CD4-positive, alpha-beta T cell treated with Interleukin-4 for 4 hours (primary cell): Measurements from ENCODE around the gene CLEC12A.
"Not testable (repeated sequence)": the region's sequence is repeated elsewhere in the genome, so short reads cannot be mapped to it uniquely, and the experiment has no call there.

ENCODE experiments used
- DNase-seq: peaks from one replicate; pipeline ENCODE4 v3.0.0-alpha.2; 2020

Gene CLEC12A

DNA sequence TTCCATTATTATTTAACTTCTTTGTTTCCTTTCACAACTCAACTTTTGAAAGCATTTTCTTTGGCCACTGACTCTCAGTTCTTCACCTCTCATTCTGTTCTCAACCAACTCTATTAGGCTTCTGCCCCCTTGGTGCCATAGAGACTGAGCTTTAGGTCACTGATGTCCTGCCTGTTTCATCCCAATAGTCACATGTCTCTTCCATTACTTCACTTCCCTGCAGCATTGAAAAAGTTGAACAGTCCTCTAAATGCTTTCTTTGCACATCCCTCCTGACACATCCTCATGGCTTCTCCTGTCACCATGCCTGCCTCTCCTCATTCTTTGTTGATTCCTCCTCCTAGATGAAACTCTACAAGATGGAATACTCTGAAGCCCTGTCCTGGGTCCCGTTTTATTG lies 2.7 kb downstream of the CLEC12A start:
- DNase-seq, result no peak

GRCh38 chr12:9974731-9975130 lies 3.5 kb downstream of the CLEC12A start:
- DNase-seq, result not testable (repeated sequence)

DNA sequence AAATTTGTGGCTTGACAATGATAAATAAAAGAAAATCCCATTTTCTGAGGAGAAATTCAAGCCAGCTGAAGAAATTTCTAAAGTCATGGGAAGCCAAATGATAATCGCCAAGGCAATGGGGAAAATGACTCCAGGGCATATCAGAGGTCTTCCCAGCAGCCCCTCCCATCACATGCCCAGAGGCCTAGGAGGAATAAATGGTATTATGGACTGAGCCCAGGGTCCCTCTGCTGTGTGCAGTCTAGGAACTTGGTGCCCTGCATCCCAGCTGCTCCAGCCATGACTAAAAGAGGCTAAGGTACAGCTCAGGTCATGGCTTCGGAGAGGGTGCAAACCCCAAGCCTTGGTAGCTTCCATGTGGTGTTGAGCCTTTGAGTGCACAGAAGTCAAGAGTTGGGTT lies 4.4 kb downstream of the CLEC12A start:
- DNase-seq, result no peak

DNA sequence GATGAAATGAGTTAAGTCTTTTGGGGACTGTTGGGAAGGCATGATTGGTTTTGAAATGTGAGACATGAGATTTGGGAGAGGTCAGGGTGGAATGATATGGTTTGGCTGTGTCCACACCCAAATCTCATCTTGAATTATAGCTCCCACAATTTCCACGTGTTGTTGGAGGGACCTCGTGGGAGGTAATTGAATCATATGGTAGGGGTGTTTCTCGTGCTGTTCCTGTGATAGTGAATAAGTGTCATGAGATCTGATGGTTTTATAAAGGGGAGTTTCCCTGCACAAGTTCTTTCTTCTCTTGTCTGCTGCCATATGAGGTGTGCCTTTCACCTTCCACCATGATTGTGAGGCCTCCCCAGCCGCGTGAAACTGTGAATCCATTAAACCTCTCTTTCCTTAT lies 5.4 kb downstream of the CLEC12A start:
- not testable (repeated sequence) for DNase-seq

DNA sequence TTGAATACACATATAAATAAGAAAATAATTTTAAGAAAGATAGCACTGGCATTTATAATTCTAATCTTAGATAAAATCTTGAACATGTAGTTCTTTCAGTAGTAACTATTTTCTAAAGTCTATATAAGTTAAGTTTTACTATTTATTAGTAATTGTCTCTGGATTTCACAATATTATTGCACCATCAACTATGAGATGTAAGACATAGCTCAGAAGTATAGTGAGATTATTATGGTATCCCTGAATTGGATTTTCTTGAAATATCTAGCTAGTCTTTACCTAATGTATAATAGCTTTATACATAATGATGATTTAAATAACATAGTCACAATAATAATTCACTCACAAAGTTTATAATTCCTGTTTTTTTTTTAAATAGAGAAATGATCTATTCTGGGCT lies 6.7 kb downstream of the CLEC12A start:
- no peak for DNase-seq

DNA sequence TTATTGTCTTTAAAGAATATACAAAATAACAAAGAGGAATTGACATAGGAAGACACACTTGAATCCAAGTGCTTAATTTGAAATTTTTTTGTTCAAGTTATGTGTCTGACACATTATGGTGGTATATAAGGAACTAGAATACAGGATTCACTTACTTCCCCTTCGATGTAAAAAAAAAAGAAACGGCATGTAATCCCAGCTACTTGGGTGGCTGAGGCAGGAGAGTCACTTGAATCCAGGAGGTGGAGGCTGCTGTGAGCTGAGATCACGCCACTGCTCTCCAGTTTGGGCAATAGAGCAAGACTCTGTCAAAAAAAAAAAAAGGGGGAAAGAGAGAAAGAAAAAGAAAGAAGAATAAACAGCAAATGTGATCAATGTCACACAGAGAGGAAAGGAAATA lies 8.9 kb downstream of the CLEC12A start:
- no peak for DNase-seq

GRCh38 chr12:9991876-9992275 lies 20.7 kb downstream of the CLEC12A start:
- no peak for DNase-seq

- no peak for DNase-seq
Measured at GRCh38 chr12:9992296-9992695, 21.1 kb downstream of the CLEC12A start.

GRCh38 chr12:9999016-9999415 lies 27.8 kb downstream of the CLEC12A start, which contains the start of gene CLEC1B:
CLEC1B (minus strand) TSS chr12:9999121; CDS start chr12:9999100, 21 bp downstream.
- DNase-seq, result no peak

GRCh38 chr12:10001171-10001776 lies 30.1 kb downstream of the CLEC12A start:
- no peak for DNase-seq

DNA sequence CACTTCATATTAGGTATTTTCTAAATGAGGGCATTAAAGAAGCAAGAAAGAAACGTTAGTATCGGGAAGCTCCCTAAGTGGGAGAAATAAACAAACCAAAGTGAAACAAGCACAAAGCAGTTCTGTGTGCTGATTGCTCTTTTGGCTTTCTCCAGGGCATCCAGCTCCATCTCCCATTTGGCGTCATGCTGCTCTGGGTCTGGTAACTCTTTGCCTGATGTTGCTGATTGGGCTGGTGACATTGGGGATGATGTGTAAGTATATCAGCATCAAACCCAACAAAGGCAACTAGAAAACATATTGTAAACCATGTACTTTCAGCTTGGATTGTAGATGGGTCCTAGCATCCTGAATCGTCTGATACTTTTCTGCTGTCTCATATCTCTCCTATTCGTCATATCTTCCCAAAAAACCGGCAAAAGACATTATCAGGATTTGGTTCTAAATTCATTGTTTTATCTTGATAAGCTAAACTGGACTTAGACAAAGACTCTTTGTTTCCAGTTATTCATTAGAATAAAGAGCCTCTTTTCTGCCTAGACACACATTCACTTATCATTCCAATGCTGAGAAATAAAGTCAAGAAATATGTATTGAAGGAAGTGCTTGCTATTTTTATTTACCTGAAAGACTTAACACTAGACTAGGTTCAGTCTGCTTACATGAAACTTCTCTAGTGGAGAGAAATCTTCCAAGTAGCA lies 41.6 kb downstream of the CLEC12A start:
- no peak for DNase-seq

GRCh38 chr12:10015450-10015849 lies 44.2 kb downstream of the CLEC12A start:
- DNase-seq, result no peak

DNA sequence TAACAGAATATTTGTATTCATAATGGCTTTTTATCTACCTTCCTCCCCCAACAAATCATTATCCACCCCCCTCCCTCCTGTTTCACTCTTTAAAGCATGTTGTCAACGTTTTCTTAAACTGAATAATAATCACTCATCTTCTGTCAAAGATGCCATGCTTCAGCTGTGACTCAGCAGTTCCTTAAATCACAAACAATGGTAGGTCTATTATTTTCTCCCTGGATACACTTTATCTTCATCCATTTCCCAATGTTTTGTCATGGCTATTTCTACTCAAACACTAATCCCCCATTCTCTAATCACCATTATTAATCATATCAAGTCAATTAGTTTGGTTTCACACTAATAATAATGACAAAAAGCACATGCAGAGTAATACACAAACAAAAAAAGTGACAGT lies 45.7 kb downstream of the CLEC12A start:
- no peak for DNase-seq

- no peak for DNase-seq
Measured at GRCh38 chr12:10018386-10018785, 47.2 kb downstream of the CLEC12A start.

DNA sequence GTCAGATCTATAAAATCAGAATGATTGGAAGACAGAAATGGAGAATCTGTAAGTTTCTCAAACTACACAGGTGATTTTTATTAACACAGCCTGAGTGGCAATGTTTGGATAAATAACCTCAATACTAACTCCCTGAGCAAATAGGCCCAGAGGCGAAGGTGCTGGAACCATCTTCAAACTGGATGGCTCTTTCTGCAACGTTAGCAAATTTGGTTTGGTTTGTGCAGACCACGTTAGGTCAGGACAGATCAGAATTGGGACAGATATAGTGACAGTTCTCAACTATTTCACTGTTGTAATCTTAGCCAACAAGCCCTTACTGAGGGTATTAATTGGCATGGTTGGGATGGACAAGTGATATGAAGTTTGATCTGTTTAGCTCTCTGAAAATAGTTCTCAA lies 50.1 kb downstream of the CLEC12A start:
- DNase-seq, result no peak

GRCh38 chr12:10025236-10025635 lies 54.0 kb downstream of the CLEC12A start:
- DNase-seq, result no peak

DNA sequence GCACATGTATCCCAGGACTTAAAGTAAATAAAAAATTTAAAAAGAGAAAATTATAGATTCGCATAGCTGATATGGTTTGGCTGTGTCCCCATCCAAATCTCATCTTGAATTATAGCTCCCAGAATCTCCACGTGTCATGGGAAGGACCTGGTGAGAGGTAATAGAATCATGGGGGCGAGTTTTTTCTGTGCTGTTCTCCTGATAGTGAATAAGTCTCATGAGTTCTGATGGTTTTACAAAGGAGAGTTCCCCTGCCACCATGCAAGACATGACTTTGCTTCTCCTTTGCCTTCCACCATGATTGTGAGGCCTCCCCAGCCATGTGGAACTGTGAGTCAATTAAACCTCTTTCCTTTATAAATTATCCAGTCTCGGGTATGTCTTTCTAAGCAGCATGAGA lies 55.5 kb downstream of the CLEC12A start:
- not testable (repeated sequence) for DNase-seq

DNA sequence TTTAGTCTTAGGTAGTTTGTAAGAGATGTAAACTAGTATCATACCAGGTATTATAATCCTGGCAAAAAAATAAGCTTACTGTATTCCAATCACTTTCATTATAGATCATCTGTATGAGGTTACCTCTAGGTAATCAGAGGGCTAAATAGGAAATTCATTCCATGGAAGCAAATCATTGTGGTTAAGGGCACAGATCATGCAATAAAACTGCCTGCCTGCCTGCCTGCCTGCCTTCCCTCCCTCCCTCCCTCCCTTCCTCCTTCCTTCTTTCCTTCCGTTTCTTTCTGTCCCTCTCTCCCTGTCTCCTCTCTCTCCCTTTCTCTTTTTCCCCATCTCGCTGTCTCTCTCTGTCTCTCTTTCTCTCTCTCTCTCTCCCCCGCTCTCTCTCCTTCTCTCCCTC lies 56.1 kb downstream of the CLEC12A start:
- DNase-seq, result no peak

GRCh38 chr12:10027721-10028120 lies 56.5 kb downstream of the CLEC12A start:
- DNase-seq, result peak; percentile 10

- DNase-seq, result no peak
Measured at GRCh38 chr12:10030446-10030845, 59.2 kb downstream of the CLEC12A start, which contains the start of gene CLEC9A. CLEC9A (plus strand) TSS chr12:10030682; CDS start chr12:10052688, 22,006 bp downstream.

GRCh38 chr12:10031321-10031720 lies 60.1 kb downstream of the CLEC12A start:
- no peak for DNase-seq

DNA sequence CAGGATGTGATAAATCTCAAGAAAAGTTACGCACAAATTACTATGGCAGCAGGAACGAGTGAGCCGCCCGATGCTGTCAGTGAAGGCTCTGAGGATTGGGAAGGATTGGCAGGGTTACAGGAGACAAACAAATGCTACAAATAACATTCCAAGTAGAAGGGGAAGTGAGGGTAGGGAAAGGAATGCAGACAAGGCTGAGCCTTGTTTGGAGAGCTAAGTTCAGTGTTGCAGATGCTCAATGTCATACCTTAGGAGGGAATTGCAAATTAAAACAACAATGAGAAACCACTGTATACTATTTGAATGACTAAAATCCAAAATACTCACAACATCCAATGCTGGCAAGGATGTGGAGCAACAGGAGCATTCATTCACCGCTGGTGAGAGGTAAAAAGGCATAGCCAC lies 60.6 kb downstream of the CLEC12A start:
- no peak for DNase-seq

- DNase-seq, result no peak
Measured at GRCh38 chr12:10033783-10034545, 62.8 kb downstream of the CLEC12A start.
